KOPT-K1 (cell line): ENCODE data around the gene TSPAN18.

Experiments used
- H3K27ac ChIP-seq: fragments of 200-600 bp; sonication (generic); 2 replicates; pipeline ENCODE4 v1.5.1; 2016; ENCODE audit warnings: antibody characterized with exemption, mild to moderate bottlenecking, low read depth, low read length; ENCODE audit not compliant: poor library complexity, severe bottlenecking
- H3K36me3 ChIP-seq: fragments of 200-600 bp; sonication (generic); 2 replicates; pipeline ENCODE4 v1.5.1; 2017; ENCODE audit warnings: antibody characterized with exemption, mild to moderate bottlenecking, low read length, moderate library complexity; ENCODE audit not compliant: insufficient read depth
- H3K9me3 ChIP-seq: fragments of 200-600 bp; sonication (generic); 2 replicates; pipeline ENCODE4 v1.5.1; 2017; ENCODE audit warnings: antibody characterized with exemption, low read length, mild to moderate bottlenecking; ENCODE audit not compliant: insufficient read depth, poor library complexity, severe bottlenecking

The TSPAN18 gene

GRCh38 chr11:44771252-44771734 lies 44.5 kb downstream of the TSPAN18 start:
- no peaks in the 10 kb centered on the region for H3K36me3 ChIP-seq
- no peak overlapping the region for H3K27ac ChIP-seq
- no peaks in the 10 kb centered on the region for H3K9me3 ChIP-seq

GRCh38 chr11:44771841-44772240 lies 45.1 kb downstream of the TSPAN18 start:
- Histone ChIP-seq H3K9me3 (no peaks in the 10 kb centered on the region), H3K36me3 (no peaks in the 10 kb centered on the region), H3K27ac (no peak overlapping the region)

GRCh38 chr11:44773351-44773965 lies 46.7 kb downstream of the TSPAN18 start:
- Histone ChIP-seq H3K9me3 (no peaks in the 10 kb centered on the region), H3K27ac (no peak overlapping the region), H3K36me3 (no peaks in the 10 kb centered on the region)

GRCh38 chr11:44774108-44774507 lies 47.3 kb downstream of the TSPAN18 start:
- Histone ChIP-seq H3K36me3 (no peaks in the 10 kb centered on the region), H3K9me3 (no peaks in the 10 kb centered on the region), H3K27ac (no peak overlapping the region)

- Histone ChIP-seq H3K36me3 (no peaks in the 10 kb centered on the region), H3K27ac (no peak overlapping the region), H3K9me3 (no peaks in the 10 kb centered on the region)
These were observed 48.0 kb downstream of the TSPAN18 start for GRCh38 chr11:44774731-44775130.

GRCh38 chr11:44775366-44775984 lies 48.7 kb downstream of the TSPAN18 start:
- Histone ChIP-seq H3K9me3 (no peaks in the 10 kb centered on the region), H3K27ac (no peak overlapping the region)

GRCh38 chr11:44775985-44776446 lies 49.3 kb downstream of the TSPAN18 start:
- Histone ChIP-seq H3K36me3 (no peaks in the 10 kb centered on the region), H3K9me3 (no peaks in the 10 kb centered on the region), H3K27ac (no peak overlapping the region)

More at GRCh38 chr11:44775366-44775984, 48.7 kb downstream of the TSPAN18 start:
- no peaks in the 10 kb centered on the region for H3K36me3 ChIP-seq

- Histone ChIP-seq H3K27ac (no peak overlapping the region), H3K36me3 (no peaks in the 10 kb centered on the region), H3K9me3 (no peaks in the 10 kb centered on the region)
These were observed 49.9 kb downstream of the TSPAN18 start for GRCh38 chr11:44776551-44777208.

GRCh38 chr11:44777209-44778194 lies 50.7 kb downstream of the TSPAN18 start:
- H3K27ac ChIP-seq, result no peak overlapping the region
- no peaks in the 10 kb centered on the region for H3K9me3 ChIP-seq
- no peaks in the 10 kb centered on the region for H3K36me3 ChIP-seq

GRCh38 chr11:44778195-44779100 lies 51.7 kb downstream of the TSPAN18 start:
- H3K9me3 ChIP-seq, result no peaks in the 10 kb centered on the region
- no peak overlapping the region for H3K27ac ChIP-seq
- H3K36me3 ChIP-seq, result no peaks in the 10 kb centered on the region

GRCh38 chr11:44779736-44780520 lies 53.2 kb downstream of the TSPAN18 start:
- no peaks in the 10 kb centered on the region for H3K9me3 ChIP-seq
- no peaks in the 10 kb centered on the region for H3K36me3 ChIP-seq
- H3K27ac ChIP-seq, result no peak overlapping the region

GRCh38 chr11:44780940-44781631 lies 54.3 kb downstream of the TSPAN18 start:
- H3K36me3 ChIP-seq, result no peaks in the 10 kb centered on the region
- H3K27ac ChIP-seq, result no peak overlapping the region
- H3K9me3 ChIP-seq, result no peaks in the 10 kb centered on the region

GRCh38 chr11:44781655-44782054 lies 54.9 kb downstream of the TSPAN18 start:
- Histone ChIP-seq H3K9me3 (no peaks in the 10 kb centered on the region), H3K36me3 (no peaks in the 10 kb centered on the region), H3K27ac (no peak overlapping the region)
